Hepatocyte (in vitro differentiated cells): ENCODE data around the gene NOD2. TPM values are rescaled to one million over a fixed set of nuclear protein-coding genes. Genes with fewer than 3 reads are reported as not detected.
A peak's percentile ranks its signal among the peaks of the same experiment; 100 is the strongest.

Experiments used
- DNase-seq: peaks from one replicate; pipeline ENCODE4 v3.0.0-alpha.2; 2016; ENCODE audit warnings: low spot score
- H2AFZ ChIP-seq: fragments of 200-600 bp; sonication (generic); 2 replicates; pipeline ENCODE4 v1.6.0; 2016; ENCODE audit warnings: antibody characterized with exemption, mild to moderate bottlenecking
- H3K27ac ChIP-seq: fragments of 200-600 bp; sonication (generic); 2 replicates; pipeline ENCODE4 v1.5.1; 2016; ENCODE audit warnings: mild to moderate bottlenecking
- H3K27me3 ChIP-seq: fragments of 200-600 bp; sonication (generic); 2 replicates; pipeline ENCODE4 v1.6.1; 2016
- H3K36me3 ChIP-seq: fragments of 200-600 bp; sonication (generic); replicated peaks from 2 replicates; pipeline ENCODE4 v1.5.1; 2016; ENCODE audit warnings: low read depth; ENCODE audit not compliant: insufficient read depth
- H3K4me1 ChIP-seq: fragments of 200-600 bp; sonication (generic); 2 replicates; pipeline ENCODE4 v1.5.1; 2016; ENCODE audit warnings: mild to moderate bottlenecking, moderate library complexity; ENCODE audit not compliant: insufficient read depth
- H3K4me2 ChIP-seq: fragments of 200-600 bp; sonication (generic); 2 replicates; pipeline ENCODE4 v1.6.0; 2016
- H3K4me3 ChIP-seq: fragments of 200-600 bp; sonication (generic); 2 replicates; pipeline ENCODE4 v1.5.1; 2016; ENCODE audit warnings: mild to moderate bottlenecking
- H3K79me2 ChIP-seq: fragments of 200-600 bp; sonication (generic); 2 replicates; pipeline ENCODE4 v1.6.0; 2017; ENCODE audit warnings: mild to moderate bottlenecking
- H3K9me2 ChIP-seq: fragments of 200-600 bp; sonication (generic); replicated peaks from 2 replicates; pipeline ENCODE4 v1.6.0; 2017; ENCODE audit warnings: mild to moderate bottlenecking; ENCODE audit not compliant: insufficient read depth
- H3K9me3 ChIP-seq: fragments of 200-600 bp; sonication (generic); 2 replicates; pipeline ENCODE4 v1.5.1; 2016; ENCODE audit warnings: low read depth, mild to moderate bottlenecking
- H4K20me1 ChIP-seq: fragments of 200-600 bp; sonication (generic); 2 replicates; pipeline ENCODE4 v1.6.0; 2016; ENCODE audit warnings: mild to moderate bottlenecking; ENCODE audit not compliant: insufficient read depth, poor library complexity, severe bottlenecking
- CTCF ChIP-seq: fragments of 200-600 bp; sonication (generic); IDR thresholded peaks from 2 replicates; pipeline ENCODE4 v1.5.1; 2016; ENCODE audit warnings: antibody characterized with exemption, mild to moderate bottlenecking; ENCODE audit not compliant: poor library complexity
- EZH2 ChIP-seq: fragments of 200-600 bp; sonication (generic); IDR thresholded peaks from 2 replicates; pipeline ENCODE4 v1.6.1; 2016; ENCODE audit warnings: antibody characterized with exemption, mild to moderate bottlenecking, borderline replicate concordance
- EZH2phosphoT487 ChIP-seq: fragments of 200-600 bp; sonication (generic); IDR thresholded peaks from one replicate; pipeline ENCODE4 v1.6.1; 2018; ENCODE audit warnings: antibody characterized with exemption, mild to moderate bottlenecking, low read depth, moderate library complexity; ENCODE audit not compliant: unreplicated experiment, severe bottlenecking
- WGBS: methylation state at CpG from one replicate; pipeline ENCODE4 v1.1.6; 2016; ENCODE audit warnings: low lambda C conversion rate; ENCODE audit errors: missing lambda C conversion rate; 5-methylcytosine and 5-hydroxymethylcytosine counted together
- polyA plus RNA-seq: library from polyadenylated mRNA; unstranded; fragments of >200 nt; fragmentation: Nextera tagmentation; extraction: Ambion mirVana; gene quantifications from 2 replicates; pipeline ENCODE4 v1.2.1, GENCODE V29; 2016
- total RNA-seq: library from RNA; depleted of rRNA; stranded (reverse); fragments of >200 nt; gene quantifications from 2 replicates; pipeline ENCODE4 v1.2.3, GENCODE V29; 2014

The NOD2 gene
- total RNA-seq, result 0.12 and 0.13 TPM in 2 replicates
- polyA plus RNA-seq, result not detected in 2 replicates

DNA sequence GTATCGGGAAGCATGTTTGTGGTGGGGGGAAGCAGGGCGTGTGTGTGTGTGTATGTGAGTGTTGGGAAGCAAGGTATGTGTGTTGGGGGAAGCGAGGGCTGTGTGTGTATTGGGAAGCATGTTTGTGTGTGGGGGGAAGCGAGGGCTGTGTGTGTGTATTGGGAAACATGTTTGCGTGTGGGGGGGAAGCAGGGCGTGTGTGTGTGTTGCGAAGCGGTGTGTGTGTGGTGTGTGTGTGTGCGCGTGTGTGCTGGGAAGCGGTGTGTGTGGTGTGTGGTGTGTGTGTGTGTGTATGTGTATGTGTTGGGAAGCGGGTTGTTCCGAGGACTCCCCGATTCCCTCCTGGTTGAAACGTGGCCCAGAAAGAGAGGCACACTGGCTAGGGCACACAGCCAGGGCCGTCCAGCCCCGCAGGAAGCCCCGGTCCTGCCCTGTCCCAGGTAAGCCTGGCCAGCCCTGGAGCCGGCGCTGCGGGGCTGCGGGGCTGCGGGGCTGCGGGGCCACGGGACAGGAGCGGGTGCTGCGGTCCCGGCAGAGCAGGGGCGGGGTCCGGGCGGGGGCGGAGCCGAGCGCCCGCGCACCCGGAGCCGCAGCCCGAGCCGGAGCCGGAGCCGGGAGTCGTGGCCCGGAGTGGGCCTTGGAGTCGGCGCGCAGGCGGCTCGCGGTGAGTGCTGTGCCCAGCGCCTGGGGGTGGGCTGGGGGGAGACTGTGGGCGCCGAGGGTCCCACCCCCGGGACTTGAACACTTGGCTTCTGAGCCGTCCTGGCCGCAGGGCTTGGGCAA is at the start of gene NOD2:
TSS of gene NOD2 (plus strand) at position 608 of the 783 bp plus-strand sequence. CDS start 5,890 bp downstream, outside the sequence.
- Histone ChIP-seq H3K36me3 (no peaks in the 10 kb centered on the region), H3K79me2 (no peaks in the 10 kb centered on the region), H3K4me1 (no peaks in the 10 kb centered on the region), H3K4me3 (no peak within 1 kb of the TSS), H3K27ac (no peak within 1 kb of the TSS), H3K4me2 (peak within 1 kb of the TSS; percentile 90), H3K9me2 (no peaks in the 10 kb centered on the region), H3K27me3 (peaks cover 6% of the 10 kb centered on the region), H3K9me3 (no peaks in the 10 kb centered on the region), H2AFZ (peak within 1 kb of the TSS; percentile 63), H4K20me1 (no peaks in the 10 kb centered on the region)
- WGBS, result 70% methylated on average over 13 of the region's 56 CpGs
- peak; percentile 34 for DNase-seq
- TF ChIP-seq EZH2, result no peak

DNA sequence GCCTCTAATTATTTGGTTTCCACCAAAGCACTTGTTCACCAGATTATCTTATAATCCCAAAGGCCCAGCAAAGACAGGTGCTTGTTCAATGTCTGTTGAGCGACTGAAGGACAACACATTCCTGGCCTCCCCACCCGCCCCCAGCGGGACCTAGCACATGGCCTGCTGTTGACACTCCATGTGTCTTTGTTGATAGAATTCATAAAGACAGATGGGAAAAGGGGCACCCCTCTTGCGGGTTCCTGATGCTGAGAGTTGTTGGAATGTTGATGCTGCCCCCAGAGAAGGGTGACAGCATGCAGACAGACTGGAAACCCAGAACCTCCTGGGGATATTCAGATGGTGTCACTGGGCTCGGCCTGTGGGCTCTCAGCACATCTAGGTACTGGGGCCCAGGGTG is 49.2 kb upstream of the NOD2 start:
- Histone ChIP-seq H3K27ac (no peak overlapping the region), H2AFZ (no peak overlapping the region), H3K9me2 (no peaks in the 10 kb centered on the region), H3K27me3 (no peaks in the 10 kb centered on the region), H3K4me1 (peaks cover 4% of the 10 kb centered on the region), H4K20me1 (no peaks in the 10 kb centered on the region), H3K36me3 (no peaks in the 10 kb centered on the region), H3K9me3 (no peaks in the 10 kb centered on the region), H3K4me3 (no peak overlapping the region), H3K4me2 (no peak overlapping the region), H3K79me2 (no peaks in the 10 kb centered on the region)
- 88% methylated on average over 5 of the region's 5 CpGs for whole genome bisulfite sequencing
- no peak for DNase-seq
- TF ChIP-seq CTCF, result no peak
- TF ChIP-seq EZH2phosphoT487, result no peak
- no peak for TF ChIP-seq EZH2

DNA sequence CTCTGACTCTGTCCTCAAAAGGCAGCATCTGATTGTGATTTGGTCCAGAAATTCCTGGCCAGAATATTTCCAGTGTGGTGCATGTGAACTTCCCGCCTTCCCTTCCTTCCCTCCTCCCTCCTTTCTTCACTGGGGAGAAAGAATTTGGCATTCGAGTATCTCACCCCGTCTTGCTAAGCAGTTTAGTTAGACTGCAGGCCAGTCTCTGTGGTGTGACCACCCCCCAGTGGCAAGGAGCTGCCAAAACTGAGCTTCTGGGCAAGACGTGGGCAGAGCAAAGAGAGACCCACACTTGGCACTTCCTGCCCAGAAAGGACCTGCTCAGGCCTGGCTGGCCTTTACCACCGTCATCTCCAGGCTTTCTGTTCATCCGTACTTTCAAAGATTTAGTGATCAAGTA is 48.7 kb upstream of the NOD2 start:
- H3K4me2 ChIP-seq, result no peak overlapping the region
- H3K27me3 ChIP-seq, result no peaks in the 10 kb centered on the region
- no peaks in the 10 kb centered on the region for H3K9me3 ChIP-seq
- H3K4me1 ChIP-seq, result peaks cover 4% of the 10 kb centered on the region
- H4K20me1 ChIP-seq, result no peaks in the 10 kb centered on the region
- no peaks in the 10 kb centered on the region for H3K79me2 ChIP-seq
- H2AFZ ChIP-seq, result no peak overlapping the region
- TF ChIP-seq CTCF (peak; percentile 48), EZH2 (no peak)
- no peaks in the 10 kb centered on the region for H3K36me3 ChIP-seq
- DNase-seq, result peak; percentile 49
- no peak overlapping the region for H3K4me3 ChIP-seq
- peak overlapping the region; percentile 79 for H3K27ac ChIP-seq
- WGBS, result 56% methylated on average over 6 of the region's 6 CpGs
- H3K9me2 ChIP-seq, result no peaks in the 10 kb centered on the region

GRCh38 chr16:50645563-50646220 is 47.7 kb upstream of the NOD2 start:
- H2AFZ ChIP-seq, result no peak overlapping the region
- DNase-seq, result peak; percentile 37
- peak overlapping the region; percentile 37 for H3K4me2 ChIP-seq
- no peaks in the 10 kb centered on the region for H3K27me3 ChIP-seq
- no peaks in the 10 kb centered on the region for H3K9me3 ChIP-seq
- no peaks in the 10 kb centered on the region for H3K36me3 ChIP-seq
- H3K9me2 ChIP-seq, result no peaks in the 10 kb centered on the region
- H4K20me1 ChIP-seq, result no peaks in the 10 kb centered on the region
- no peak overlapping the region for H3K4me3 ChIP-seq
- peak overlapping the region; percentile 79 for H3K27ac ChIP-seq
- WGBS, result 55% methylated on average over 20 of the region's 20 CpGs
- TF ChIP-seq EZH2phosphoT487, result no peak
- no peak for TF ChIP-seq CTCF
- no peak for TF ChIP-seq EZH2
- H3K79me2 ChIP-seq, result no peaks in the 10 kb centered on the region
- peaks cover 4% of the 10 kb centered on the region for H3K4me1 ChIP-seq
